A673 (cell line): ENCODE results near the gene MANSC4.

Source experiments
- EZH2 ChIP-seq: fragments of 200-600 bp; sonication (generic); IDR thresholded peaks from 2 replicates; pipeline ENCODE4 v1.6.1; 2017; ENCODE audit warnings: borderline replicate concordance, low read depth, mild to moderate bottlenecking, mixed read lengths, antibody characterized with exemption, low read length; ENCODE audit not compliant: poor library complexity, severe bottlenecking
- TF ChIP-seq, protein P1 (sequence below): fragments of 300-800, 200-600 bp; sonication (generic); conservative IDR thresholded peaks from 2 replicates; pipeline ENCODE4 v1.5.1; 2017; ENCODE audit warnings: low read depth, mild to moderate bottlenecking, antibody characterized with exemption, low read length, moderate library complexity, mixed read lengths

DNA sequence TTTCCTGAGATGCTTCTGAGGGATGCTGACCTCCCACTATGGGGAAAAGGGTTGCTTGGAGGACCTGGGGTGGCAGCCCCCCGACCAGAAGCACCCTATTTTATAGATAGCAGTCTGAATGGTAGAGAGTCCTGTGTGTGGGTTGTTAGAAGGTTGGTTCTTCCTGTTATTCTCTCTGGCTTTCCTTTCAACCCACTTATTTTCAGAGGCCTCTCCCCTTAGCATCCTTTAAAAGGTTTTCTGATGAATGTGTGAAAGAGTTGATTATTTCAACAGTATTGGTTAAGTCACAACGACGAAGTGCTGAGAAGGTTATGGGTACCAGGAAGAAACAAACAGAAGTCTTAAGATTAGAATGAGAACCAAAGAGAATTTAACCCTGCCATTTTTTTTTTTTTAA lies 20.8 kb upstream of the MANSC4 start:
- TF ChIP-seq, protein P1, sequence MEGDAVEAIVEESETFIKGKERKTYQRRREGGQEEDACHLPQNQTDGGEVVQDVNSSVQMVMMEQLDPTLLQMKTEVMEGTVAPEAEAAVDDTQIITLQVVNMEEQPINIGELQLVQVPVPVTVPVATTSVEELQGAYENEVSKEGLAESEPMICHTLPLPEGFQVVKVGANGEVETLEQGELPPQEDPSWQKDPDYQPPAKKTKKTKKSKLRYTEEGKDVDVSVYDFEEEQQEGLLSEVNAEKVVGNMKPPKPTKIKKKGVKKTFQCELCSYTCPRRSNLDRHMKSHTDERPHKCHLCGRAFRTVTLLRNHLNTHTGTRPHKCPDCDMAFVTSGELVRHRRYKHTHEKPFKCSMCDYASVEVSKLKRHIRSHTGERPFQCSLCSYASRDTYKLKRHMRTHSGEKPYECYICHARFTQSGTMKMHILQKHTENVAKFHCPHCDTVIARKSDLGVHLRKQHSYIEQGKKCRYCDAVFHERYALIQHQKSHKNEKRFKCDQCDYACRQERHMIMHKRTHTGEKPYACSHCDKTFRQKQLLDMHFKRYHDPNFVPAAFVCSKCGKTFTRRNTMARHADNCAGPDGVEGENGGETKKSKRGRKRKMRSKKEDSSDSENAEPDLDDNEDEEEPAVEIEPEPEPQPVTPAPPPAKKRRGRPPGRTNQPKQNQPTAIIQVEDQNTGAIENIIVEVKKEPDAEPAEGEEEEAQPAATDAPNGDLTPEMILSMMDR, result no peak
- no peak for TF ChIP-seq EZH2
